K562 (cell line): ENCODE measurements around the gene TTLL9. TPM values are rescaled to one million over a fixed set of nuclear protein-coding genes. Genes with fewer than 3 reads are reported as not detected.

ENCODE experiments used
- ADNP ChIP-seq: fragments of 200-800 bp; sonication (Bioruptor generic); IDR thresholded peaks from 2 replicates; pipeline ENCODE4 v1.6.1; 2016; ENCODE audit warnings: missing genetic modification characterization, missing compliant biosample characterization
- GABPA ChIP-seq: fragments of 200-800 bp; sonication (Bioruptor generic); conservative IDR thresholded peaks from 2 replicates; pipeline ENCODE4 v1.6.1; 2016; ENCODE audit warnings: low read depth, missing genetic modification characterization, missing compliant biosample characterization
- NBN ChIP-seq: fragments of 450-650 bp; IDR thresholded peaks from 2 replicates; pipeline ENCODE4 v1.6.1; 2016; ENCODE audit warnings: low read depth, mild to moderate bottlenecking
- NR2C2 ChIP-seq, 2 experiments: fragments of 200-800 bp in 1 of 2; sonication (Bioruptor generic) in 1 of 2; sonication (generic) in 1 of 2; formaldehyde crosslinking in 1 of 2; IDR thresholded peaks; 2 replicates each; pipeline versions ENCODE4 v1.6.1 to v1.8.0; 2016 to 2022; ENCODE audit warnings: mild to moderate bottlenecking in 1 of 2, missing compliant biosample characterization in 1 of 2, missing genetic modification characterization in 1 of 2, missing genetic modification reagents in 1 of 2
- NR3C1 ChIP-seq: sonication (generic); formaldehyde crosslinking; IDR thresholded peaks from 2 replicates; pipeline ENCODE4 v1.8.1; 2022; ENCODE audit warnings: missing genetic modification reagents
- XRCC5 ChIP-seq: fragments of 200-400 bp; formaldehyde crosslinking; IDR thresholded peaks from 2 replicates; pipeline ENCODE4 v1.6.1; 2017; ENCODE audit warnings: low read depth, mild to moderate bottlenecking, low read length
- ZNF174 ChIP-seq: fragments of 250-450 bp; sonication (Bioruptor Pico); IDR thresholded peaks from 2 replicates; pipeline ENCODE4 v1.4.0; 2020; ENCODE audit warnings: mild to moderate bottlenecking
- ZNF184 ChIP-seq: sonication (generic); formaldehyde crosslinking; IDR thresholded peaks from 2 replicates; pipeline ENCODE4 v1.5.0; 2020; ENCODE audit warnings: missing genetic modification reagents
- ZNF57 ChIP-seq: fragments of 450-650 bp; formaldehyde crosslinking; IDR thresholded peaks from 2 replicates; pipeline ENCODE4 v1.4.0; 2020; ENCODE audit warnings: mild to moderate bottlenecking, moderate library complexity
- ZNF699 ChIP-seq: fragments of 250-450 bp; sonication (Bioruptor Pico); IDR thresholded peaks from 2 replicates; pipeline ENCODE4 v1.8.0; 2021; ENCODE audit warnings: mild to moderate bottlenecking, moderate library complexity; ENCODE audit not compliant: insufficient replicate concordance
- ZNF764 ChIP-seq: fragments of 250-450 bp; sonication (Bioruptor Pico); IDR thresholded peaks from 2 replicates; pipeline ENCODE4 v1.4.0; 2020; ENCODE audit warnings: low read depth, mild to moderate bottlenecking, moderate library complexity
- polyA plus RNA-seq, 8 experiments: library from polyadenylated mRNA; depleted of rRNA in 4 of 8; stranded (reverse) in 5 of 8; unstranded in 3 of 8; fragments of >200 nt; fragmentation: Nextera tagmentation in 2 of 8; fragmentation: Illumina TruSeq in 1 of 8; extraction: Ambion mirVana in 2 of 8; extraction: Trizol in 1 of 8; gene quantifications; 2 replicates each; pipeline versions ENCODE4 v1.2.1 to v1.2.3, GENCODE V29; 2011 to 2014; ENCODE audit warnings: inconsistent platforms in 1 of 8, missing spikeins in 1 of 8
- total RNA-seq, 7 experiments: library from RNA; depleted of rRNA in 6 of 7; stranded (reverse); fragments of >200 nt in 6 of 7; fragmentation: Illumina TruSeq in 2 of 7; extraction: Trizol in 2 of 7; gene quantifications; 2 replicates each; pipeline versions ENCODE4 v1.2.1 to v1.2.3, GENCODE V29; 2011 to 2021; ENCODE audit warnings: low replicate concordance in 1 of 7
- TF ChIP-seq, protein P1 (sequence below): fragments of 250-450 bp; sonication (Bioruptor Pico); IDR thresholded peaks from 2 replicates; pipeline ENCODE4 v1.8.0; 2022; ENCODE audit warnings: inconsistent platforms, mild to moderate bottlenecking, moderate library complexity, borderline replicate concordance
- TF ChIP-seq, protein P2 (sequence below): sonication (generic); formaldehyde crosslinking; IDR thresholded peaks from 2 replicates; pipeline ENCODE4 v1.8.1; 2023; ENCODE audit warnings: mild to moderate bottlenecking, missing genetic modification reagents
- TF ChIP-seq, protein P3 (sequence below): fragments of 250-450 bp; sonication (Bioruptor Pico); IDR thresholded peaks from 2 replicates; pipeline ENCODE4 v1.8.0; 2022; ENCODE audit warnings: inconsistent platforms
- TF ChIP-seq, protein P4 (sequence below): fragments of 250-450 bp; sonication (Bioruptor Pico); IDR thresholded peaks from 2 replicates; pipeline ENCODE4 v1.4.0; 2020
- TF ChIP-seq, protein P5 (sequence below): fragments of 250-450 bp; sonication (Bioruptor Pico); IDR thresholded peaks from 2 replicates; pipeline ENCODE4 v1.4.0; 2020; ENCODE audit warnings: mild to moderate bottlenecking, moderate library complexity
- TF ChIP-seq, protein P6 (sequence below): sonication (generic); formaldehyde crosslinking; IDR thresholded peaks from 2 replicates; pipeline ENCODE4 v1.9.0; 2022; ENCODE audit warnings: mild to moderate bottlenecking, missing genetic modification reagents

The TTLL9 gene
- total and polyA plus RNA-seq, 9 of the 15 experiments (the other 6 are each of a cell fraction or from before 2014, with no cell fraction given): 0.06 to 0.07 TPM; not detected in 7

DNA sequence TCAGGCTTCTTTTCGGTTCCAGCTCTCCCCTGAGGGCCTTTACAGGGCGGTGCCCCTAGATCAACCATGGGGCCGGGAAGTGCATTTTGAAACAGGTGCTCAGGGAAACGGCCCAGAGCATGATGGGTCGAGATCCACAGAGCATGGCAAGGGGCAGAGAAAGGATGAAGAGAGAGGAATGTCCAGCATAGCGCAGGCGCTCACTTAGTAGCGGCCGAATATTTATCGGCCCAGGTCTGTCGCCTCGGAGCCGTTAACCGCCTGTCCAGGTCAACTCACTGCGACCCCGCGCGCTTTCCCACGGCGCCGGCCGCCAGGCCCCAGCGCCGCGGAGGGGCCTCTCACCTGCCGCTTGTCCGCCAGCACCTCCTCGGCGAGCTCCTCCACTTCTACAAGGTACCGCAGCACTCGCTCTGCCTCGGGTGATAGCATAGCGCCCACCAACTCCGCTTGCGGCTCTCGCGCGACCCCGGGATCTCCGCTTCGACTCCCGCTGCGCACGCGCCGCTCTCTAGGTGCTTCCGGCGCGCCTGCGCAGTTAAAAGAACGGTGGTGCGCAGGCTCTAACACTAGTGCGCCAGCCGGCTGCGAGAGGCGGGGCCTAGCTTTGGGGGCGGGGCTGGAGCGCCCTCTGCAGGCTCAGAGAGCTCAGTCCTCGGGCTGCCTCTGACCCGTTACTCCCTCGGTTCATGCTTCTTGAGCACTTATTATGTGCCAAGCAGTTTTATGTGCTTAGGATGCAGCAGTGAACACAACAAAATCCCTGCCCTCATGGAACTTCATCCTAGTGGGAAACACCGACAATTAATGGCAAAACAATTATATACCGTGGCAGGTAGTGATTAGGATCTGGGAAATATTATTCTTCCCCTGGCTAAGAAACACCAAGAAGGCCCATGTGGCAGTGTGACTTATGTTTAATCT lies 81.4 kb downstream of the TTLL9 start, which contains the start of gene PDRG1 (continued):
- TF ChIP-seq, protein P1, sequence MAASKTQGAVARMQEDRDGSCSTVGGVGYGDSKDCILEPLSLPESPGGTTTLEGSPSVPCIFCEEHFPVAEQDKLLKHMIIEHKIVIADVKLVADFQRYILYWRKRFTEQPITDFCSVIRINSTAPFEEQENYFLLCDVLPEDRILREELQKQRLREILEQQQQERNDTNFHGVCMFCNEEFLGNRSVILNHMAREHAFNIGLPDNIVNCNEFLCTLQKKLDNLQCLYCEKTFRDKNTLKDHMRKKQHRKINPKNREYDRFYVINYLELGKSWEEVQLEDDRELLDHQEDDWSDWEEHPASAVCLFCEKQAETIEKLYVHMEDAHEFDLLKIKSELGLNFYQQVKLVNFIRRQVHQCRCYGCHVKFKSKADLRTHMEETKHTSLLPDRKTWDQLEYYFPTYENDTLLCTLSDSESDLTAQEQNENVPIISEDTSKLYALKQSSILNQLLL: no peak
- no peak for TF ChIP-seq ZNF174 (CRISPR knock-in tag)
- TF ChIP-seq NR2C2 (CRISPR knock-in tag; IDR thresholded peaks at IDR 0.05): no peak
- peak; percentile 73; the same call in 1 of the 2 replicates for TF ChIP-seq NR2C2 (tag; IDR thresholded peaks at IDR 0.05)
- peak; percentile 61; the same call in 1 of the 2 replicates for TF ChIP-seq XRCC5
- no peak for TF ChIP-seq NBN
- TF ChIP-seq ZNF764 (CRISPR knock-in tag): no peak
- no peak for TF ChIP-seq NR3C1
- no peak for TF ChIP-seq GABPA (tag)
- TF ChIP-seq, protein P2, sequence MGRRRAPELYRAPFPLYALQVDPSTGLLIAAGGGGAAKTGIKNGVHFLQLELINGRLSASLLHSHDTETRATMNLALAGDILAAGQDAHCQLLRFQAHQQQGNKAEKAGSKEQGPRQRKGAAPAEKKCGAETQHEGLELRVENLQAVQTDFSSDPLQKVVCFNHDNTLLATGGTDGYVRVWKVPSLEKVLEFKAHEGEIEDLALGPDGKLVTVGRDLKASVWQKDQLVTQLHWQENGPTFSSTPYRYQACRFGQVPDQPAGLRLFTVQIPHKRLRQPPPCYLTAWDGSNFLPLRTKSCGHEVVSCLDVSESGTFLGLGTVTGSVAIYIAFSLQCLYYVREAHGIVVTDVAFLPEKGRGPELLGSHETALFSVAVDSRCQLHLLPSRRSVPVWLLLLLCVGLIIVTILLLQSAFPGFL (CRISPR knock-in tag): no peak
- TF ChIP-seq ZNF184: no peak
- TF ChIP-seq, protein P3, sequence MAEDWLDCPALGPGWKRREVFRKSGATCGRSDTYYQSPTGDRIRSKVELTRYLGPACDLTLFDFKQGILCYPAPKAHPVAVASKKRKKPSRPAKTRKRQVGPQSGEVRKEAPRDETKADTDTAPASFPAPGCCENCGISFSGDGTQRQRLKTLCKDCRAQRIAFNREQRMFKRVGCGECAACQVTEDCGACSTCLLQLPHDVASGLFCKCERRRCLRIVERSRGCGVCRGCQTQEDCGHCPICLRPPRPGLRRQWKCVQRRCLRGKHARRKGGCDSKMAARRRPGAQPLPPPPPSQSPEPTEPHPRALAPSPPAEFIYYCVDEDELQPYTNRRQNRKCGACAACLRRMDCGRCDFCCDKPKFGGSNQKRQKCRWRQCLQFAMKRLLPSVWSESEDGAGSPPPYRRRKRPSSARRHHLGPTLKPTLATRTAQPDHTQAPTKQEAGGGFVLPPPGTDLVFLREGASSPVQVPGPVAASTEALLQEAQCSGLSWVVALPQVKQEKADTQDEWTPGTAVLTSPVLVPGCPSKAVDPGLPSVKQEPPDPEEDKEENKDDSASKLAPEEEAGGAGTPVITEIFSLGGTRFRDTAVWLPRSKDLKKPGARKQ (CRISPR knock-in tag): no peak
- TF ChIP-seq, protein P4, sequence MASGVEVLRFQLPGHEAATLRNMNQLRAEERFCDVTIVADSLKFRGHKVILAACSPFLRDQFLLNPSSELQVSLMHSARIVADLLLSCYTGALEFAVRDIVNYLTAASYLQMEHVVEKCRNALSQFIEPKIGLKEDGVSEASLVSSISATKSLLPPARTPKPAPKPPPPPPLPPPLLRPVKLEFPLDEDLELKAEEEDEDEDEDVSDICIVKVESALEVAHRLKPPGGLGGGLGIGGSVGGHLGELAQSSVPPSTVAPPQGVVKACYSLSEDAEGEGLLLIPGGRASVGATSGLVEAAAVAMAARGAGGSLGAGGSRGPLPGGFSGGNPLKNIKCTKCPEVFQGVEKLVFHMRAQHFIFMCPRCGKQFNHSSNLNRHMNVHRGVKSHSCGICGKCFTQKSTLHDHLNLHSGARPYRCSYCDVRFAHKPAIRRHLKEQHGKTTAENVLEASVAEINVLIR (CRISPR knock-in tag): no peak
- TF ChIP-seq, protein P5, sequence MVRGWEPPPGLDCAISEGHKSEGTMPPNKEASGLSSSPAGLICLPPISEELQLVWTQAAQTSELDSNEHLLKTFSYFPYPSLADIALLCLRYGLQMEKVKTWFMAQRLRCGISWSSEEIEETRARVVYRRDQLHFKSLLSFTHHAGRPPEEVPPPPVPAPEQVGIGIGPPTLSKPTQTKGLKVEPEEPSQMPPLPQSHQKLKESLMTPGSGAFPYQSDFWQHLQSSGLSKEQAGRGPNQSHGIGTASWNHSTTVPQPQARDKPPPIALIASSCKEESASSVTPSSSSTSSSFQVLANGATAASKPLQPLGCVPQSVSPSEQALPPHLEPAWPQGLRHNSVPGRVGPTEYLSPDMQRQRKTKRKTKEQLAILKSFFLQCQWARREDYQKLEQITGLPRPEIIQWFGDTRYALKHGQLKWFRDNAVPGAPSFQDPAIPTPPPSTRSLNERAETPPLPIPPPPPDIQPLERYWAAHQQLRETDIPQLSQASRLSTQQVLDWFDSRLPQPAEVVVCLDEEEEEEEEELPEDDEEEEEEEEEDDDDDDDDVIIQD (CRISPR knock-in tag): no peak
- TF ChIP-seq, protein P6, sequence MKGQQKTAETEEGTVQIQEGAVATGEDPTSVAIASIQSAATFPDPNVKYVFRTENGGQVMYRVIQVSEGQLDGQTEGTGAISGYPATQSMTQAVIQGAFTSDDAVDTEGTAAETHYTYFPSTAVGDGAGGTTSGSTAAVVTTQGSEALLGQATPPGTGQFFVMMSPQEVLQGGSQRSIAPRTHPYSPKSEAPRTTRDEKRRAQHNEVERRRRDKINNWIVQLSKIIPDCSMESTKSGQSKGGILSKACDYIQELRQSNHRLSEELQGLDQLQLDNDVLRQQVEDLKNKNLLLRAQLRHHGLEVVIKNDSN (CRISPR knock-in tag): no peak; the same call in 1 of the 2 replicates
- no peak for TF ChIP-seq ZNF57 (CRISPR knock-in tag)
- TF ChIP-seq ZNF699 (CRISPR knock-in tag): no peak
- TF ChIP-seq ADNP (tag): no peak
